Ascending aorta (tissue), 2 donors: ENCODE results near the gene SH2D1B. TPM values are rescaled to one million over a fixed set of nuclear protein-coding genes. Genes with fewer than 3 reads are reported as not detected.

Source experiments
- DNase-seq, 2 donors: peaks; one replicate each; pipeline ENCODE4 v3.0.0-alpha.2; 2019; ENCODE audit warnings: low spot score in 2 of 2
- H3K27ac ChIP-seq, 2 donors: fragments of 200-600 bp; sonication (generic); one replicate each; pipeline ENCODE4 v1.5.1; 2016 to 2017; ENCODE audit warnings: mild to moderate bottlenecking in 1 of 2
- H3K27me3 ChIP-seq: fragments of 200-600 bp; sonication (generic); one replicate; pipeline ENCODE4 v1.5.1; 2017
- H3K36me3 ChIP-seq, 2 donors: fragments of 200-600 bp; sonication (generic); one replicate each; pipeline ENCODE4 v1.5.1; 2016
- H3K4me1 ChIP-seq, 2 donors: fragments of 200-600 bp; sonication (generic); one replicate each; pipeline ENCODE4 v1.5.1; 2016 to 2017; ENCODE audit warnings: mild to moderate bottlenecking in 1 of 2
- H3K4me3 ChIP-seq, 2 donors: fragments of 200-600 bp; sonication (generic); one replicate each; pipeline ENCODE4 v1.5.1; 2016 to 2017; ENCODE audit warnings: mild to moderate bottlenecking in 1 of 2
- H3K9me3 ChIP-seq, 2 donors: fragments of 200-600 bp; sonication (generic); one replicate each; pipeline ENCODE4 v1.5.1; 2016
- CTCF ChIP-seq, 3 experiments: fragments of 200-600 bp in 2 of 3; fragments of 450-650 bp in 1 of 3; sonication (generic) in 2 of 3; IDR thresholded peaks; one replicate each; pipeline ENCODE4 v1.5.1; 2016 to 2019; ENCODE audit warnings: antibody characterized with exemption in 3 of 3, mild to moderate bottlenecking in 1 of 3, moderate library complexity in 1 of 3
- intact Hi-C: fragments of 100-400 bp; cut with DNase I; formaldehyde crosslinking; loops from one replicate; pipeline ENCODE4 v1.15.1; 2023
- total RNA-seq: library from RNA; depleted of rRNA; stranded (reverse); fragments of >200 nt; gene quantifications from one replicate; pipeline ENCODE4 v1.1.0, GENCODE V29; 2016

SH2D1B gene
- total RNA-seq, 1 donor from 2014 or later = not detected

DNA sequence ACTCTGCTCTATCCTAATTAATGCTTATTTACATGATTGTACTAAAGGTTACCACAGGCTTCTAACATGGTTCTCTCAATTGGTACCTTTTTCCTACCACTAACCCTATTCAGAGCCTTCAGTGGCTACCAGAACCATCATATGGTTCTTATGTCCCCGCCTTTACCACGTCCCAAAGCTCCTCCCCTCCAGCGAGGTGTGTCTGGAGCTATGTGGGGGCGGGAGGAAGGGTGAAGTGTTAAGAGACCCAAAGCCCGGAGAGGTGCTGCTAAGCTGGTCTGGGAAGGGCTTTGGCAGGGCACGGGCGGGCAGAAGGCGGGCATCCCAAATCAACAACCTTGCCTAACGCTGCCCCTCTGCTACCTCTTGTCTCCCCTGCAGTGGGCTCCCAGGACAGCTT, 45.3 kb downstream of the SH2D1B start:
- DNase-seq = no peak
- Histone ChIP-seq H3K9me3 (no peaks in the 10 kb centered on the region), H3K4me3 (peak overlapping the region in 1 of 2 donors; percentile 19), H3K27me3 (no peaks in the 10 kb centered on the region), H3K4me1 (no peaks in the 10 kb centered on the region), H3K36me3 (peaks cover 7 to 17% of the 10 kb centered on the region in 2 donors), H3K27ac (no peak overlapping the region)
- no peak for TF ChIP-seq CTCF (IDR thresholded peaks at IDR 0.05)
- intact Hi-C loops = no loop called here

GRCh38 chr1:162366149-162366548, 45.8 kb downstream of the SH2D1B start:
- no peak overlapping the region for H3K4me3 ChIP-seq
- no peaks in the 10 kb centered on the region for H3K9me3 ChIP-seq
- intact Hi-C loops = no loop called here
- no peak for TF ChIP-seq CTCF (IDR thresholded peaks at IDR 0.05)
- H3K27ac ChIP-seq = no peak overlapping the region
- H3K27me3 ChIP-seq = no peaks in the 10 kb centered on the region
- peaks cover 7 to 17% of the 10 kb centered on the region in 2 donors for H3K36me3 ChIP-seq
- DNase-seq = no peak
- H3K4me1 ChIP-seq = no peaks in the 10 kb centered on the region

DNA sequence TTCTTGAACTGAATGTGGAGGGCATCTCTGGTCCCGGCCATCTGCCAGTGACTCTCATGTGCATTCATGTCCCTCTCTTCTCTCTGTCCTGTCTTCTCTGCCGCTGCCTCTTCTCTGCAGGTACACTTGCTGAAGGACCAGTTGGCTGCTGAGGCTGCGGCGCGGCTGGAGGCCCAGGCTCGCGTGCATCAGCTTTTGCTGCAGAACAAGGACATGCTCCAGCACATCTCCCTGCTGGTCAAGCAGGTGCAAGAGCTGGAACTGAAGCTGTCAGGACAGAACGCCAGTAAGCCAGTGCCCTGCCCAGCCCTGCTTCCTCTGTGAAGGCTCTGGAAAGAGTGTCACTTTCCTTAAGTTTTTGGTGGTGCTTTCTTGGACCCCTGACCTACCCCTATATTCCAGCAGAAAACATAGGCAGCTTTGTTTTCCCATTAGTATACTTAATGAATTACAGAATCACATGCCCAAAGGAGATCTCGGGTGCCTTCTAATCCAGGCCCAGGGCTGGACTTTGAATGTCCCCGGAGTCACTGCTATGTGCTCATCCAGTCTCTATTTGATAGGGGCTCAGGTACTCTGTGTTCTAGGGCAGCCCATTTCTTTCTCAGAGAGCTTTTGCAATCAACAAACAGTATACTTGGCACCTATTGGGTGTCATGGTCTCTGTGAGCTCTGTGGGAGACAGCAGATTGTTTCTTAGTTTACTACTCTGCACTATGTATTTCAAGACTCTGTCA, 46.5 kb downstream of the SH2D1B start:
- no peak for TF ChIP-seq CTCF (IDR thresholded peaks at IDR 0.05)
- H3K27me3 ChIP-seq = no peaks in the 10 kb centered on the region
- no peak for DNase-seq
- peaks cover 7 to 17% of the 10 kb centered on the region in 2 donors for H3K36me3 ChIP-seq
- no peak overlapping the region for H3K27ac ChIP-seq
- H3K4me3 ChIP-seq = no peak overlapping the region
- no peaks in the 10 kb centered on the region for H3K4me1 ChIP-seq
- no peaks in the 10 kb centered on the region for H3K9me3 ChIP-seq
- intact Hi-C loops = no loop called here

DNA sequence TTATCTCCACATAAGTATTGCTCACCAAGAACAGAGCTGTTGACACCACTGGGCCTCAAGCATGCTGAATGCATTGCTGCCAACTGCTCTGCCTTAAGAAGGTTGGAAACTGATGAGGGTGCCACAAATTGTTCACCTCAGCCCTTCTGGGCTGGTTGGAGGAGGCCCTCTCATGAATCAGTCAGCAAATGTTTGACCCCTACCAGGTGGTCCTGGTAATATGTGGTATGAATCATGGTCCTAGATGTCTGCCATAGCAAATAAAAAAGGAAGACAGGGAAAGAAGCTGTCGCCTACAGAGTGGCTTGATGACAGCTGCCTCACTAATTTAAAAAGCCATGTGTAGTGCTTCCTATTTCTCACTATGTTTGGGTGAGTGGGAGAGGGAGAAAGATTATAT, 47.4 kb downstream of the SH2D1B start:
- no peak overlapping the region for H3K4me3 ChIP-seq
- no peaks in the 10 kb centered on the region for H3K27me3 ChIP-seq
- no peak overlapping the region for H3K27ac ChIP-seq
- peaks cover 7 to 17% of the 10 kb centered on the region in 2 donors for H3K36me3 ChIP-seq
- TF ChIP-seq CTCF (IDR thresholded peaks at IDR 0.05) = no peak
- intact Hi-C loops = no loop called here
- H3K4me1 ChIP-seq = no peaks in the 10 kb centered on the region
- DNase-seq = no peak
- H3K9me3 ChIP-seq = no peaks in the 10 kb centered on the region

GRCh38 chr1:162363823-162364222, 48.1 kb downstream of the SH2D1B start:
- H3K9me3 ChIP-seq = no peaks in the 10 kb centered on the region
- no peaks in the 10 kb centered on the region for H3K4me1 ChIP-seq
- H3K4me3 ChIP-seq = no peak overlapping the region
- no peak for DNase-seq
- H3K27ac ChIP-seq = no peak overlapping the region
- H3K27me3 ChIP-seq = no peaks in the 10 kb centered on the region
- no peak for TF ChIP-seq CTCF (IDR thresholded peaks at IDR 0.05)
- peaks cover 7 to 17% of the 10 kb centered on the region in 2 donors for H3K36me3 ChIP-seq
- intact Hi-C loops = no loop called here
